Measurements from ENCODE around the gene PRR12.

GRCh38 chr19:49565261-49565660 lies 25.7 kb upstream of the PRR12 start:
- TF ChIP-seq SP1 (IDR thresholded peaks at IDR 0.05): no peak
- no peak for TF ChIP-seq BHLHE40 (IDR thresholded peaks at IDR 0.05; ENCODE audit: borderline replicate concordance)
- TF ChIP-seq ARNT (IDR thresholded peaks at IDR 0.05): no peak
